ENCODE results near the gene PDE1A.
"Not testable (repeated sequence)": the region's sequence is repeated elsewhere in the genome, so short reads cannot be mapped to it uniquely, and the experiment has no call there.

The PDE1A gene

GRCh38 chr2:182351427-182351826 is 75.4 kb downstream of the PDE1A start:
- DNase-seq, result no peak

GRCh38 chr2:182349268-182349667 is 77.6 kb downstream of the PDE1A start:
- no peak for DNase-seq

DNA sequence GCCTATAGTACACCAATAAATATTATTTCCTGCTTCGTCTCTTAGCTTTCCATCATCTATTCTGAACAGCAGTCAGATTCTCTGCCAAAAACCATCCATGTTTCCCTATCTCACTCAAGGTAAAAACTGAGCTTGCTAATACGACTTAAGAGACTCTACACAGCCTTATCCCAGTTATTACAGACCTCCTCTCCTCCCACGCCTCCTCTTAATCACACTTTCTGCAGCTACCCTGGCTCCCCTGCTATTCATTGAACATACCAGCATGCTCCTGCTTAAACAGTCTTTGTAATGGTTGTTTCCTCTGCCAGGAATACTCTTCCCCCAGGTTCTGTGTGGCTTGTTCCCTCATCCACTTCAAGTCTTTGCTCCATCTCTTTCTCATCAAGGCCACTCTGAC is 81.5 kb downstream of the PDE1A start:
- no peak for DNase-seq

GRCh38 chr2:182330451-182331305 is 96.2 kb downstream of the PDE1A start:
- no peak for DNase-seq

- no peak for DNase-seq
Measured at GRCh38 chr2:182324665-182325064, 102.2 kb downstream of the PDE1A start.

DNA sequence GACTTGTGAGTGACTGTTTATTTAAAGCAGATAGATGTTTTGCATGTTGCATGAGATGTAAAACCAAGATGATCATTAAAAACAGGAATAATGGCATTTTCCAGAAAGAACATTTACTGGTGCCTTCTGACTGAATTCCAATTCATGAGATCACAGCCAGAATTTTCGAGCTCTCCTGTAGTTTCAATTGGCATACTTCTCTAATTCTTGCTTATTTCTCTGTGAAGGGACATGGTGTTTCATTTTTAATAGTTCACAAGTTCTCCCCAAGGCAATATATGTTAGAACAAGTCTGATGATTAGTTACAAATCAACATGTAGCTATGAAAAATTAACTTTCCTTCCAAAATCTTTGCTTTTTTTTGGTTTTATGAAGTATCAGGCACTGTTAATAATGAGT is 105.7 kb downstream of the PDE1A start:
- no peak for DNase-seq

DNA sequence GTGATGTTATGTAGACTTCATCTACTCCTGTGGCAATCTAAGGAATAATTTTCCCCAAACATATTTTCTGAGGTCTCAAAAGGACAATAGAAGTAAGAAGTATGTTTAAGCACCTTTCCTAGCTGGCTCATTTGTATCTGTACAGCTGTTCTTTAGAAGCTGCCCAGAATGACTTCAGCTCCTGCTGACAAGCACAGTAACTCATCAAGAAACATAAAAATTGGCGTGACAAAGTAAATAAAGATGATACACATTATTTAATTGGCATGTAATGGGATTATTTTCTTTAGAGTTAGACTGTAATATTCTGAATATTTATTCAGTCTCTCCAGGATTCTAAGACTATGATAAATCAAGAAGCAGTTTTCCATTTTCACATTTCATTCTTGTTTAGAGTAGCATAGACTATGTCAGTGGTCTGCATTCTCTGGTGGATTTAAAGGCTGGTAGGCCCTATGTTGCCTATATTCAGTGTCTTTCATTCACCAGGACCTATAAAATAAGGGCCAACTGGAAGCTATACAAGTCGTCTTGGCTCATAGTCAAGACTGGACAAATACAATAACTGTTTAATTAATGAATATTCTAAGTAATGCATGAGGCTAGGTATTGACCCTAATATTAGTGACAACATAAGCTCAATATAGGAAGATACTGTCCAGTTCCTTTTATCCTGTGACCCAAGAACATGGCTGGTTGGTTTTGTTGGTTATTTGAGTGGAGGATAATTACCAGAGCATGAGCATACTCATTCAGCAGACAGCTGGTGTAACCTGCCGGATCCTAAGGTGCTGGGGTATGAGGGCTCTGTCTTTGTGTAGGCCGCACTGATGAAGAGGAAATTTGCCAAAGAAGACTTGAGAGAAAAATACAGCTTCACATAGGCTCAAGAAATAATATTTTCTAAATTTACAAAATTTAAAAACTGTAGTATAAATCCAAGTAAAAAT is 107.0 kb downstream of the PDE1A start:
- DNase-seq, result no peak

GRCh38 chr2:182318466-182319220 is 108.2 kb downstream of the PDE1A start:
- DNase-seq, result no peak

DNA sequence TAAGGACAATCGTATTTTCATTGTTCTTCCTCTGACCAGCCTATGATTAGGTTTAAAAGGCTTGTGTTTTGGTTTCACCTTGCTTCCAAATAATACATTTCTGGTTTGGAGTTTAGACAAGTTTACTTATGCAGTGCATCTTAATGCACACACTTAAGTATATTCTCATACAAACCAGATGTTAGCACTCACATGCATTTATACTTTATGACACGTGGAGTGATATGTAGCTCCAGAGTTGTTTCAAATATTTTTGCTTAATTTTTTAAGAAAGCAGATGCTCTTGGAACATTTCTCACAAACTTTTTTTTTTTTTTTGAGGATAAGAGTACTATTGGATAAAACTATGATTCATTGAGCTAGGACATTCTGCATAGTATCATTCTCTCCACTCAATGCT is 109.9 kb downstream of the PDE1A start:
- no peak for DNase-seq

- DNase-seq, result no peak
Measured at GRCh38 chr2:182302972-182303371, 123.9 kb downstream of the PDE1A start.

DNA sequence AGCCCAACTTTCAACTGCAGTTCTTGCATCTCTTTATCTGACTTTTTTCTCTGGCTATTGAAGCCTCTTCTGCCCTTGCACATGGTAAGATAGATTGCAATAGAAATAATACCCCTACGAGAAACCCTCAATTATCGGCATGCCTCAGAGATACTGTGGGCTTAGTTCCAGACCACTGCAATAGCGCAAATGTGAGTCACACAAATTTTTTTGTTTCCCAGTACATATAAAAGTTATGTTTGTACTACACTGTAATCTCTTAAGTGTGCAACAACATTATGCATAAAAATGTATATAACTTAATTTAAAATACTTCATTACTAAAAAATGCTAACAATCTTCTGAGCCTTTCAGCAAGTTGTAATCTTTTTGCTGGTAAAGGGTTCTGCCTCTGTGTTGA is 124.7 kb downstream of the PDE1A start:
- no peak for DNase-seq

- no peak for DNase-seq
Measured at GRCh38 chr2:182301093-182301492, 125.7 kb downstream of the PDE1A start.

DNA sequence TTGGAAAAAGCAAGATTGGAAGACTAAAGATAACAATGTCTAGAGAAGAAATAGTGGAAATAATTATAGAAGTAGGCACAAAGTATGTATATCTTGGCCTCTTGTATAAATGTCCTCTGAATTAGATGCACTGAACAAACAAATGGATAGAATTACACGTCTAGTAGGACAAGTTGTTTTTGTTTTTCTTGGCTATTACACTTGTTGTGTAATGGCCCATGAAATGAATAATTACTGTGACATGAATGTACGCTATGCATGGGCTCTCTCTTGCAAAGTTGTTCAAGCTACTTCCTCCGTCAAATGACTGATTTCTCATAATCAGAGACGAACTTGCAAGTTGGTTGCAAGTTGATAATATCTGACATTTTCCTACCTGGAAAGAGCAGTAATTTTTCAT is 126.2 kb downstream of the PDE1A start:
- no peak for DNase-seq

DNA sequence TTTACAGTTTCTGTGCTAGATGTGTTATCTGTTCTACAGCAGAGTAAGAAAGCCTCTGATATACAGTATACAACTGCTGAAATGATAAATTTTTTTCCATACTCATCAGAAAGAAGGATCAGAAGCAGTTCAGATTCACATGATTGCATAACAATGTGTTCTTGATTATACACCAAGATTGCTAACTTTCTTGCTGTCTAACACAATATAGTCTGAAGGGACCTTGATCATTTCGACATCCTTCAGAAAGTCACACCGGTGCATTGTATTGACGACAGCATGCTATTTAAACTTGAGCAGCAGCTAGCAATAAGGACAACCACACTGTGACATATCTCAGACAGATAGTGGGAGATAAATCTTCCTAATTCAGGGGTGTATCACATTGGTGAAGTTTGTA is 127.2 kb downstream of the PDE1A start:
- no peak for DNase-seq

DNA sequence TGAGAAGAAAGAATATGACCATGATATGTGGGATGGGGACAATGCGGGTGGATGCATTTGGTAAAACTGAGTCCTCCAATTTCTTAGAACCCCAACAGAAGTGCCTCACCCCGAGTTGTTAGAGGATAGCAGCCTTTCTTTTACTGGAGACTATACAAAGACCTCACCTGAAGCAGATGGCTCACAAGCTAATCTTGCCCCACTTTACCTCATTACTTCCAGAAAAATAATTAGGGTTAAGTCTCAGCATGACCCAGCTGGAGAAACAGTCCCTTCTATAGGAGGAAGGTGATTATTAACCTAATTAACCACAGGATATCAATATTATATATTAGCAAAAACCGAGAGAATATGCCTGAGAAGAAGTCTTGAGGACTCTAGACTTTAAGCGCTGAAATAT is 128.4 kb downstream of the PDE1A start:
- DNase-seq, result no peak

- DNase-seq, result no peak
Measured at GRCh38 chr2:182291296-182291695, 135.5 kb downstream of the PDE1A start.

DNA sequence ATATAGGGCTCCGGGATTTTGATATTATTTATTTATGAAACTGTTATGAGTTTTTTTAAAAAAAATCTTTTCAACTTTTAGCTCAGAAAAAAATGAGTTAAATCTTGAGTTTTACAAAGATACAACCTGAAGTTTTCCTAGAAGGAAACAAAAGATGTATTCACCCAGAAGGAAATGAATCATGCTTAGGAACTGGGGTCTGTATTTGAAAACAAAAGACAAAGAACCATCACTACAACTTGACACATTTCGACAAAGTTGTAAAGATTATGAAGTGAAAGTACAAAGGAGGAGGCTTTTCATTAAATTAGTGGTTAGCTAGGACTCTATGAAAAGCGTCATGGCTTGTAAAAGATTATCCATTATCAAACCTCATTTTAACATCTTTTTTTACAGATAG is 143.3 kb downstream of the PDE1A start:
- no peak for DNase-seq

GRCh38 chr2:182281276-182281675 is 145.6 kb downstream of the PDE1A start:
- no peak for DNase-seq

GRCh38 chr2:182280118-182280517 is 146.7 kb downstream of the PDE1A start:
- no peak for DNase-seq

GRCh38 chr2:182276662-182277061 is 150.2 kb downstream of the PDE1A start:
- not testable (repeated sequence) for DNase-seq

DNA sequence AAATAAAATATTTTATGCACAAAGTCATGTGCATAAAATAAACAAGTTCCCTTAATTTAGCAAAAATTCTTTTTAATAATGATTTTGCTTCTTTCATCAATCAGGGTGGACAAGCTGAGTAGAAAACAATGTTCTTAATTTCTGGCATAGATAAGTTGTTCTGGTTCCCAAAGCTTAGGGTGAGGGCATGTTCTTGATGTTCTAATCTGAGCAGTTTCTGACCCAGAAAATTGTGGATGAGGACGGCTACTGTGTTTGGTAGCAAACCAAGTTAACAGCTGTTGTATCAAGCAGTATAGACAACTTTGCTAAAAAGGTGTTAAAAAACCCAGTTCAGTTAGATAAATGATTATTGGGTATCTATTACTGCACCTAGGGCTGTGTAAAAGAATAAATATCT is 158.9 kb downstream of the PDE1A start:
- no peak for DNase-seq

DNA sequence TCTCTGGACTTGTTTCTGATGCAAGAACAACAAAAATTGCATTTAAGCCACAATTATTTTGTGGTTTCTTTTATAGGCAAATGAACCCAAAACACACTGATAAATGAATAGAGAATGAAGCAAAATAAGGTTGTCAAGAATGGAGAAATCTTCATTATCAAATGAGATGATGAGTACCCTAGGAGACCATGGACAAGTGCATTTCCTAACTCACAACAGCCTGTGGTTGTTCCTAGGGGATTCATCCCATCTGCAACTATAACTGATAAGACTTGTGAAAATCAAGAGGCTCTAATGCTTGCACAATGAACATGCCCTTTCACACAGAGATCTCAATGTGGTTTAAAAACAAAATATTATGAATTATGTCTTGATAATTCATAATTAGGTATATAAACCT is 159.9 kb downstream of the PDE1A start:
- DNase-seq, result no peak

GRCh38 chr2:182265718-182266117 is 161.1 kb downstream of the PDE1A start:
- DNase-seq, result no peak

Data from KG1 (cell line).